Measurements from ENCODE around the gene CDSN. TPM values are rescaled to one million over a fixed set of nuclear protein-coding genes. Genes with fewer than 3 reads are reported as not detected.

CDSN gene
- polyA plus RNA-seq, 1 donor (not counting 4 experiments of a cell fraction or from before 2014, with no cell fraction given): 4.0 TPM

- Histone ChIP-seq H3K4me2 (ENCODE audit: control insufficient read depth, extremely low read depth, insufficient read depth, low read depth, low read length) (no peak overlapping the region), H3K4me3 (ENCODE audit: control insufficient read depth in 2 of 3, extremely low read depth in 1 of 3, insufficient read depth in 2 of 3, low read depth in 1 of 3, low read length in 3 of 3) (no peak overlapping the region), H3K9me1 (ENCODE audit: control insufficient read depth, extremely low read depth, insufficient read depth, low read length) (no peaks in the 10 kb centered on the region), H3K79me2 (ENCODE audit: control insufficient read depth, insufficient read depth, low read length) (no peaks in the 10 kb centered on the region), H2AFZ (ENCODE audit: control insufficient read depth, low read length) (no peak overlapping the region), H4K20me1 (ENCODE audit: control insufficient read depth, extremely low read depth, insufficient read depth, low read length) (no peaks in the 10 kb centered on the region), H3K4me1 (ENCODE audit: control insufficient read depth, extremely low read depth, insufficient read depth, low read length) (peaks cover 6% of the 10 kb centered on the region), H3K27ac (ENCODE audit: control insufficient read depth, insufficient read depth, low read length) (no peak overlapping the region), H3K27me3 (ENCODE audit: control insufficient read depth, extremely low read depth, insufficient read depth, low read length) (no peaks in the 10 kb centered on the region), H3K36me3 (ENCODE audit: control insufficient read depth in 2 of 2, extremely low read depth in 1 of 2, insufficient read depth in 2 of 2, low read length in 2 of 2) (no peaks in the 10 kb centered on the region), H3K9me3 (ENCODE audit: control insufficient read depth, low read depth, low read length) (no peaks in the 10 kb centered on the region), H3K9ac (ENCODE audit: control insufficient read depth, extremely low read depth, insufficient read depth, low read length) (no peak overlapping the region)
- no peak for TF ChIP-seq CTCF (optimal IDR thresholded peaks at IDR 0.05 in 1 of 3, IDR thresholded peaks at IDR 0.05 in 1 of 3, conservative IDR thresholded peaks at IDR 0.05 in 1 of 3; ENCODE audit: extremely low read depth in 1 of 3, insufficient read depth in 2 of 3, low read length in 3 of 3)
- no peak for TF ChIP-seq EZH2 (IDR thresholded peaks at IDR 0.05; ENCODE audit: low read length)
- DNase-seq (ENCODE audit: low read depth, low spot score) (no peak), FAIRE-seq (no peak)
- dilution Hi-C loops (cut with MboI; ENCODE audit: extremely low pct_ligation_motif_present, low sequenced_read_pairs): no loop called here
Measured at GRCh38 chr6:31103136-31103535, 17.1 kb downstream of the CDSN start.

- Histone ChIP-seq H3K9me3 (ENCODE audit: control insufficient read depth, low read depth, low read length) (no peaks in the 10 kb centered on the region), H3K9ac (ENCODE audit: control insufficient read depth, extremely low read depth, insufficient read depth, low read length) (no peak overlapping the region), H3K4me1 (ENCODE audit: control insufficient read depth, extremely low read depth, insufficient read depth, low read length) (peaks cover 16% of the 10 kb centered on the region), H3K4me3 (ENCODE audit: control insufficient read depth in 2 of 3, extremely low read depth in 1 of 3, insufficient read depth in 2 of 3, low read depth in 1 of 3, low read length in 3 of 3) (no peak overlapping the region), H3K9me1 (ENCODE audit: control insufficient read depth, extremely low read depth, insufficient read depth, low read length) (no peaks in the 10 kb centered on the region), H3K4me2 (ENCODE audit: control insufficient read depth, extremely low read depth, insufficient read depth, low read depth, low read length) (no peak overlapping the region), H3K36me3 (ENCODE audit: control insufficient read depth in 2 of 2, extremely low read depth in 1 of 2, insufficient read depth in 2 of 2, low read length in 2 of 2) (no peaks in the 10 kb centered on the region), H3K79me2 (ENCODE audit: control insufficient read depth, insufficient read depth, low read length) (no peaks in the 10 kb centered on the region), H3K27ac (ENCODE audit: control insufficient read depth, insufficient read depth, low read length) (no peak overlapping the region), H3K27me3 (ENCODE audit: control insufficient read depth, extremely low read depth, insufficient read depth, low read length) (no peaks in the 10 kb centered on the region), H4K20me1 (ENCODE audit: control insufficient read depth, extremely low read depth, insufficient read depth, low read length) (no peaks in the 10 kb centered on the region), H2AFZ (ENCODE audit: control insufficient read depth, low read length) (no peak overlapping the region)
- dilution Hi-C loops (cut with MboI; ENCODE audit: extremely low pct_ligation_motif_present, low sequenced_read_pairs): no loop called here
- DNase-seq (ENCODE audit: low read depth, low spot score) (no peak), FAIRE-seq (no peak)
- no peak for TF ChIP-seq CTCF (optimal IDR thresholded peaks at IDR 0.05 in 1 of 3, IDR thresholded peaks at IDR 0.05 in 1 of 3, conservative IDR thresholded peaks at IDR 0.05 in 1 of 3; ENCODE audit: extremely low read depth in 1 of 3, insufficient read depth in 2 of 3, low read length in 3 of 3)
- no peak for TF ChIP-seq EZH2 (IDR thresholded peaks at IDR 0.05; ENCODE audit: low read length)
Measured at GRCh38 chr6:31098449-31098938, 21.8 kb downstream of the CDSN start.
